Left renal pelvis (tissue), 4 donors: ENCODE measurements around the gene TTC9. TPM values are rescaled to one million over a fixed set of nuclear protein-coding genes. Genes with fewer than 3 reads are reported as not detected.

Experiments used
- DNase-seq, 4 donors: peaks; one replicate each; pipeline ENCODE4 v3.0.0-alpha.2; 2013; ENCODE audit warnings: low read depth in 4 of 4, low spot score in 3 of 4
- polyA plus RNA-seq, 4 donors: library from polyadenylated mRNA; unstranded; fragments of 120-200 nt; gene quantifications; one replicate each; pipeline ENCODE4 v1.2.1, GENCODE V29; 2013; ENCODE audit not compliant: insufficient read length in 4 of 4

TTC9 gene
- polyA plus RNA-seq, 4 donors = 2.6 to 3.8 (median 3.5) TPM

- DNase-seq = no peak
These were observed 2.3 kb downstream of the TTC9 start for GRCh38 chr14:70643967-70644366.

GRCh38 chr14:70645892-70646291, 4.2 kb downstream of the TTC9 start:
- no peak for DNase-seq

- no peak for DNase-seq
These were observed 5.0 kb downstream of the TTC9 start for GRCh38 chr14:70646705-70647104.

GRCh38 chr14:70648346-70648745, 6.6 kb downstream of the TTC9 start:
- DNase-seq = no peak

GRCh38 chr14:70649803-70650202, 8.1 kb downstream of the TTC9 start:
- no peak for DNase-seq

- no peak for DNase-seq
These were observed 9.8 kb downstream of the TTC9 start for GRCh38 chr14:70651522-70651921.

GRCh38 chr14:70652871-70653270, 11.2 kb downstream of the TTC9 start:
- DNase-seq = no peak

- DNase-seq = no peak
These were observed 11.9 kb downstream of the TTC9 start for GRCh38 chr14:70653662-70654061.

- DNase-seq = no peak
These were observed 12.9 kb downstream of the TTC9 start for GRCh38 chr14:70654632-70655031.

GRCh38 chr14:70655110-70655826, 13.6 kb downstream of the TTC9 start:
- DNase-seq = no peak

GRCh38 chr14:70658899-70659298, 17.2 kb downstream of the TTC9 start:
- no peak for DNase-seq

GRCh38 chr14:70660967-70661893, 19.5 kb downstream of the TTC9 start:
- no peak for DNase-seq

GRCh38 chr14:70662080-70662479, 20.4 kb downstream of the TTC9 start:
- DNase-seq = no peak

- DNase-seq = no peak
These were observed 21.1 kb downstream of the TTC9 start for GRCh38 chr14:70662816-70663215.

GRCh38 chr14:70663707-70664179, 22.0 kb downstream of the TTC9 start:
- DNase-seq = no peak

- DNase-seq = no peak
These were observed 23.2 kb downstream of the TTC9 start for GRCh38 chr14:70664698-70665447.

GRCh38 chr14:70665448-70666360, 24.0 kb downstream of the TTC9 start:
- DNase-seq = no peak

- no peak for DNase-seq
These were observed 24.6 kb downstream of the TTC9 start for GRCh38 chr14:70666361-70666686.

- DNase-seq = no peak
These were observed 29.4 kb downstream of the TTC9 start for GRCh38 chr14:70670992-70671651.
